IPS DF 6.9 (cell line): ENCODE data around the gene CHKA.

Source experiments
- DNase-seq: peaks from one replicate; pipeline ENCODE4 v3.0.0-alpha.2; 2013; ENCODE audit warnings: low read depth, low spot score
- H3K27ac ChIP-seq: one replicate; pipeline ENCODE4 v1.5.1; 2013; ENCODE audit warnings: low read length, control low read depth
- H3K27me3 ChIP-seq: 2 replicates; pipeline ENCODE4 v1.6.1; 2013; ENCODE audit warnings: mild to moderate bottlenecking, low read length; ENCODE audit not compliant: control insufficient read depth, insufficient read depth
- H3K36me3 ChIP-seq: 2 replicates; pipeline ENCODE4 v1.6.1; 2013; ENCODE audit warnings: low read length; ENCODE audit not compliant: control insufficient read depth, insufficient read depth
- H3K4me1 ChIP-seq: 2 replicates; pipeline ENCODE4 v1.6.1; 2013; ENCODE audit warnings: low read length; ENCODE audit not compliant: control insufficient read depth, insufficient read depth
- H3K4me3 ChIP-seq: 2 replicates; pipeline ENCODE4 v1.5.1; 2013; ENCODE audit warnings: mild to moderate bottlenecking, low read length
- H3K9me3 ChIP-seq: 2 replicates; pipeline ENCODE4 v1.6.1; 2013; ENCODE audit warnings: low read length, inconsistent platforms; ENCODE audit not compliant: control insufficient read depth, insufficient read depth
- whole genome bisulfite sequencing: extraction: QIAGEN DNeasy Blood & Tissue Kit; methylation state at CpG from one replicate; pipeline ENCODE4 v1.1.7; 2013; ENCODE audit warnings: mixed read lengths, missing lambda C conversion rate; ENCODE audit not compliant: insufficient read length, insufficient coverage; 5-methylcytosine and 5-hydroxymethylcytosine counted together

CHKA gene

DNA sequence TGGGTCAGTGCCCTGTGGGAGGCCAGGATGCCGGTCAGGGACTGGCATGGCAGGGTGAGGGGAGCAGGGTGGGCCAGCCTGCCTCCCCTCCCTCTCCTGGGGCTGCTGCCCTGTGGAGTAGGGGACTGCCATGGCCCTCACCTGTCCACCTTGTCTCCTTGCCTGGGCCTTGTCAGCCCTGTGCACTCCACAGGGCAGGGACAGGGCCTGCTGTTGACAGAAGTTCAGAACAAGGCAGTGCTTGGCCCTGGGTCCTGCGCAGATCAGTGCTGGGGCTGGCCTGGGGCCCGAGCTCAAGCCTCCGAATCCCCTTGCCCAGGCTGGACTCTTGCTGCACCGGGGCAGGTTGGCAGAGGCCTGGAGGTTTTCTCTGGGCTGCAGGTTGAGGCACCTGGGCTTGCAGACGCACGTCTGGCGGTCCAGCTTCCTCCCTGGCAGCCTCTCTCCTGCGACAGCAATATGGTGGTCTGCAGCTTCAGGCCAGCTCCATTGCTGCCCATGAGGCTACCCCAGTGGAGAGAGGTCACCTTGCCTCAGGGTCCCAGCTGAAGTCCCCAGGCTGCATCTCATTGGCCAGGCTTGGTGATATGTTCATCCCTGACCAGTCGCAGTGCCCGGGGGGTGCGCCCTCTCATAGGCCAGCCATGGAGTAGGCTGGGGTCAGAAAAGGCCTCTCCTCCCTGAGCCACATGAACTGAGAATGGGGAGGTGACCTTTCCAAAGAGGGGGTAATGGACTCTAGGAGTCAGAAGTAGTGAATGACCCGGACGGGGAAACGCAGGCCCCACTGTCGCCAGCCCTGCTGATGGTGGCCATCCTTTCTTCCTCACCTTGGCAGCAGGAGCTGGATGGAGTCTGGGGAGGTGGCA, 21.5 kb upstream of the CHKA start:
- H3K9me3 ChIP-seq = no peaks in the 10 kb centered on the region
- H3K27me3 ChIP-seq = no peaks in the 10 kb centered on the region
- H3K4me3 ChIP-seq = no peak overlapping the region
- no CpG with 5 or more reads among the region's 16 CpGs for WGBS
- H3K4me1 ChIP-seq = no peaks in the 10 kb centered on the region
- no peak for DNase-seq
- H3K27ac ChIP-seq = no peak overlapping the region
- H3K36me3 ChIP-seq = no peaks in the 10 kb centered on the region; the same call in 1 of the 2 replicates

DNA sequence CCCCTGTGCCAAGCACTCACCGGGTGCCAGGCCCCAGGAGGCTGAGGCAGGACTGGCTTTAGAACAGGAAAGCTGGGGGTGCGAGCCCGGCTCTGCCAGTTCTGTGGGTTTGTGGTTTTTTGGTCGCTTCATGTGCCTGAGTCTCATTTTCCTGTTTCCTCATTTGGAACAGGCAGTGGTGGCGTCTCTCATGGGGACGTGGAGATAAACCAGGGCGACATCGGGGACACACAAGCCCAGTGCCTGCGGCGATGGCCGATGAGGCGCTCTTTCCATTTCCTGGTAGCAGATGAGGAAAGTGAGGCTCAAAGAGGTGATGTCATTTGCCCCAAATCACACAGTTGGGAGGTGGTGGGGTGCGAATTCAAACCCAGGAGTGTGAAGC, 20.8 kb upstream of the CHKA start:
- no peak for DNase-seq
- no peaks in the 10 kb centered on the region for H3K9me3 ChIP-seq
- no peaks in the 10 kb centered on the region; the same call in 1 of the 2 replicates for H3K36me3 ChIP-seq
- H3K27ac ChIP-seq = no peak overlapping the region
- no peaks in the 10 kb centered on the region for H3K4me1 ChIP-seq
- no CpG with 5 or more reads among the region's 13 CpGs for WGBS
- H3K4me3 ChIP-seq = no peak overlapping the region
- H3K27me3 ChIP-seq = no peaks in the 10 kb centered on the region

DNA sequence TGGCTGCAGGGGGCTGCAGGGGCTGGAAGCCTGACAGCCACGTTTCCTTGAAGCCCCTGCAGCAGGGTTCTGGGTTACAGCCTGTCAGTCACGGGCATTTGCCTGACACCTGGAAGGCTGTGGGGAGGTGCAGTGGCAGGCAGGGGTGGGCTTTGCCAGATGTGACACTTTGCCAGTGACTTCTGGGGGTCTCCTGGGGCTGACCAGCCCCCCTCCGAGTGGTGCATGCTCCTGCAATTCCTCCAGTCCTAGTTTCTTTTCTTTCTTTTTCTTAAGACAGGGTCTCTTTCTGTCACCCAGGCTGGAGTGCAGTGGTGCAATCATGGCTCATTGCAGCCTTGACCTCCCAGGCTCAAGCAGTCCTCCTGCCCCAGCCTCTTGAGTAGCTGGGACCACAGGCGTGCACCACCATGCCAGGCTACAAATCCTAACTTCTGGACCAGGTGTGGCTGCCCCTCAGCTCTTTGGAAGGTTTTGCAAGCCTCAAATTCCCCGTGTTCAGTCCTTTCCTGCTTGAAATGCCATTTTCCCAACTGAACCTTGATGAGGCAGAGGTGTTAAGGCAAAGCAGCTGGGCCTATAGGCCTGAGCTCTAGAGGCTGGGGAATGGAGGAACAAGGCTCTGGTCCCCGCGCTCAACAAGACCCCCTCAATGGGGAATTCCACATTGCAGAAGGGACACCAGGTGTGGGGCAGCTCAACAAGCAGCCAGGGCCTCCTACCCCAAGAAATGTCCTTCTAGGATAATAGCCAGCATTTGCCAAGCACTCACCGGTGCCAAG, 20.2 kb upstream of the CHKA start:
- no peak overlapping the region for H3K27ac ChIP-seq
- no CpG with 5 or more reads among the region's 8 CpGs for WGBS

DNA sequence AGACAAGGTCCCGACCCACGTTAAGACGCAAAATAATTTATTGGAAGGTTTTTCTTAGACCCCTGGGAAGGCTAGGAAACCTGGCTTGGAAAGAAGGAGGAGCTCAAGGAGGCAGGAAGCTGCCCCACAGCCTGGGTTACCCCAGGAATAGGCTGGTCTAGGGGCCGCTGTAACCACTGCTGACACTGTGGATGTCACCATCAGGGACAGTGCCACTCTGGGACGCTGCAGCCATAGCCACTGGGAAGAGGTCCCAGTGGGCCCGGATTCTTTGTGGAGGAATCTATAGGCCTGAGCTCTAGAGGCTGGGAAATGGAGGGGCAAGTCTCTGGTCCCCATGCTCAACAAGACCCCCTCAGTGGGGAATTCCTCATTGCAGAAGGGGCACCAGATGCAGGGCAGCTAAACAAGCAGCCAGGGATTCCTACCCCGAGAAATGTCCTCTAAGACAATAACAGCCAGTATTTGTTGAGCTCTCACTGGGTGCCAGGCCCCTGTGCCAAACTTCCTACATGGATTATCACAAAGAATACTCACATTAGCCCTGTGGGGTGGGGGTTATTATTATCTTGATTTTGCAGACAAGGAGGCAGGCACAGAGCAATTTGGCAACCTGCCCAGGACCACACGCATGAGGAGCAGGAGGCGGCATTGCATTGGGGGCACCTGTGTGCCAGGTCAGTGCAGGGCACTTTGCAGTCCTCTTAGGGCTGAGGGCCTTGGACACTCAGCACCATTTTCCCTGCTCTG, 19.5 kb upstream of the CHKA start:
- Histone ChIP-seq H3K9me3 (no peaks in the 10 kb centered on the region), H3K36me3 (no peaks in the 10 kb centered on the region; the same call in 1 of the 2 replicates), H3K27me3 (no peaks in the 10 kb centered on the region), H3K27ac (no peak overlapping the region), H3K4me3 (no peak overlapping the region), H3K4me1 (no peaks in the 10 kb centered on the region)
- WGBS = no CpG with 5 or more reads among the region's 9 CpGs
- no peak for DNase-seq

More for the DNA sequence above, 20.2 kb upstream of the CHKA start:
- H3K9me3 ChIP-seq = no peaks in the 10 kb centered on the region
- no peak for DNase-seq
- no peaks in the 10 kb centered on the region for H3K4me1 ChIP-seq
- no peaks in the 10 kb centered on the region for H3K27me3 ChIP-seq
- H3K4me3 ChIP-seq = no peak overlapping the region
- no peaks in the 10 kb centered on the region; the same call in 1 of the 2 replicates for H3K36me3 ChIP-seq

DNA sequence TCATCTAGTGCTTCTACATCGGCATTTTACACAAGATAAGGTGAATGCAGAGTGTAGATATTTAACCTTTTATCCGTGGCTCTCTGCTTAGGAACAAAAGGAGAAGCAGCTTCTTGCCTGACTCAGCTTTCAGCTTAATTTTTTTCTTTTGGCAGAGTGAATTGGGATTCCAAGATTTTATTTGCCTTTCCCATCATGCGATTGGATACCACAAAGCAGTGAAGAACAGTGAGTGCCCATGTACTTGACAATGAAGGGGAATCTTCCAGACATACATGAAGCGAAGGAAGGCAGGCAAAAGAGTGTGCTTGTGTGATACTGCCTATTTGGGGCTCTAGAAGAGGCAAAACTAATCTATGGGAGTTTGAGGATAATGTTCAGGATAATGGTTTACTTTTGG, 17.0 kb upstream of the CHKA start:
- Histone ChIP-seq H3K27me3 (no peaks in the 10 kb centered on the region), H3K9me3 (no peaks in the 10 kb centered on the region; the same call in 1 of the 2 replicates), H3K36me3 (no peaks in the 10 kb centered on the region; the same call in 1 of the 2 replicates), H3K4me1 (no peaks in the 10 kb centered on the region), H3K4me3 (no peak overlapping the region), H3K27ac (no peak overlapping the region)
- no peak for DNase-seq
- WGBS = no CpG with 5 or more reads among the region's 4 CpGs

DNA sequence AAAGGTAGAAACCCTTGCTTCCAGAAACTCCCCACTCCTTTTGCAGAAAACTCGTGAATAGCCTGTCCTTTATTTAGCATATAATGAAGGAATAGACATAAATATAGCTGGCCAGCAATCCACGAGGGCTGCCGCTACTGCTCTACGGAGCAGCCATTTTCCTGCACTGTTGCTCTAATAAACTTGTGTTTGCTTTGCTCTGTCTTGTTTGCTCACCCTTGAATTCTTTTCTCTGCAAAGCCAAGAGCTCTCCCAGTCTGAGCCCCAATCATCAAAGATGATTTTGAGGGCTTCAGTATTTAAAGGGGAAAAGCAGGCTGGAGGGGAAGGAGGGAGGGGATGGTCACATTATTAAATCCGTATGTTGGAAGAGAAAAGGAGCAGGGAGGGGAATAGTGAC, 16.6 kb upstream of the CHKA start:
- no peak overlapping the region for H3K4me3 ChIP-seq
- no peak overlapping the region for H3K27ac ChIP-seq
- H3K36me3 ChIP-seq = no peaks in the 10 kb centered on the region; the same call in 1 of the 2 replicates
- WGBS = no CpG with 5 or more reads among the region's 5 CpGs
- DNase-seq = no peak
- H3K9me3 ChIP-seq = no peaks in the 10 kb centered on the region; the same call in 1 of the 2 replicates
- H3K4me1 ChIP-seq = no peaks in the 10 kb centered on the region
- H3K27me3 ChIP-seq = no peaks in the 10 kb centered on the region

DNA sequence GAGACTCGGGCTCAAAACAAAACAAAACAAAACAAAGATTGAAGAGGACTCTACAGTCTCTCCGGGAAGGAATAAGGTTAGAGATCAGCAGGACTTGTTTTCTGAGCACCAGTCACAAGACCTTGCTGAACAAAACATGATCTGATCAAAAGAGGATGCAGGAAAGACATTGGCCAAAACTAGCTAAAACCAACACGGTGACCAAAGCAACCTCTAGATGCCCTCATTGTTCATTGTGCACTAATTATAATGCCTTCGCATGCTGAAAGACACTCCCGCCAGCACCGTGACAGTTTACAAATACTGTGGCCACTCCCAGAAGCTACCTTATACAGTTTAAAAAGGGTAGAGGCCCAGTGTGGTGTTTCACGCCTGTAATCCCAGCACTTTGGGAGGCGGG, 15.7 kb upstream of the CHKA start:
- no peak overlapping the region for H3K4me3 ChIP-seq
- H3K36me3 ChIP-seq = no peaks in the 10 kb centered on the region; the same call in 1 of the 2 replicates
- no peaks in the 10 kb centered on the region for H3K4me1 ChIP-seq
- no CpG with 5 or more reads among the region's 8 CpGs for WGBS
- no peaks in the 10 kb centered on the region; the same call in 1 of the 2 replicates for H3K9me3 ChIP-seq
- no peaks in the 10 kb centered on the region for H3K27me3 ChIP-seq
- no peak overlapping the region for H3K27ac ChIP-seq
- DNase-seq = no peak

DNA sequence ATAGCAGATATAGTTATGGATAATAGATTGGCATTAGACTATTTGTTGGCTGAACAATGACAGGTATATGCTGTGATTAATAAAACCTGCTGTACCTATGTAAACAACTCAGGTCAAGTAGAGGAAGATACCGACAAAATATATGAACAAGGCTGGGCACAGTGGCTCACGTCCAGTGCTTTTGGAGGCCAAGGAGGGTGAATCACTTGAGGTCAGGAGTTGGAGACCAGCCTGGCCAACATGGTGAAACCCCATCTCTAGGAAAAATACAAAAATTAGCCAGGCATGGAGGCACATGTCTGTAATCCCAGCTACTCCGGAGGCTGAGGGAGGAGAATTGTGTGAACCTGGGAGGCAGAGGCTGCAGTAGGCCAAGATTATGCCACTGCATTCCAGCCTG, 14.0 kb upstream of the CHKA start:
- DNase-seq = no peak
- Histone ChIP-seq H3K4me3 (no peak overlapping the region), H3K9me3 (no peaks in the 10 kb centered on the region; the same call in 1 of the 2 replicates), H3K27me3 (no peaks in the 10 kb centered on the region), H3K36me3 (no peaks in the 10 kb centered on the region), H3K4me1 (no peaks in the 10 kb centered on the region), H3K27ac (no peak overlapping the region)
- WGBS = no CpG with 5 or more reads among the region's 3 CpGs

DNA sequence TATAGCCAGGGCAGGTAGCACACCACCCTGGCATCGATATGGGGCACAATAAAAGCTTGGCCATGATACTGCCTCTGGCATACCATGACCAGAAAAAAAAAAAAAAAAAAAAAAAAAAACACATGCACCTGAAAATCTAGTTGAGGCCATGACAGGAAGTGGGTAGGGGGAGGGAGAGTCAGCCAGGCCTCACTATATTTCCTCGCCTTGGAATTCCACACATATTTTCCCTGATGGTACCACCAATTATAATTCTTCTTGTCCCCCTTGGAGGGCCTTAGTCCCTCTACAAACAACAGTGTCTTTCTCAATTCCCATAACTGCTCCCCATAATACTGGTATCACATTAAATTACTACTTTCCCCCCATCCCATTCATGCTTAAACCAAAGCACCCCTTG, 12.6 kb upstream of the CHKA start:
- H3K36me3 ChIP-seq = no peaks in the 10 kb centered on the region
- no CpG with 5 or more reads among the region's 2 CpGs for WGBS
- H3K4me1 ChIP-seq = peaks cover 2% of the 10 kb centered on the region; the same call in 1 of the 2 replicates
- H3K27ac ChIP-seq = no peak overlapping the region
- H3K4me3 ChIP-seq = no peak overlapping the region
- no peak for DNase-seq
- no peaks in the 10 kb centered on the region; the same call in 1 of the 2 replicates for H3K9me3 ChIP-seq
- no peaks in the 10 kb centered on the region for H3K27me3 ChIP-seq

DNA sequence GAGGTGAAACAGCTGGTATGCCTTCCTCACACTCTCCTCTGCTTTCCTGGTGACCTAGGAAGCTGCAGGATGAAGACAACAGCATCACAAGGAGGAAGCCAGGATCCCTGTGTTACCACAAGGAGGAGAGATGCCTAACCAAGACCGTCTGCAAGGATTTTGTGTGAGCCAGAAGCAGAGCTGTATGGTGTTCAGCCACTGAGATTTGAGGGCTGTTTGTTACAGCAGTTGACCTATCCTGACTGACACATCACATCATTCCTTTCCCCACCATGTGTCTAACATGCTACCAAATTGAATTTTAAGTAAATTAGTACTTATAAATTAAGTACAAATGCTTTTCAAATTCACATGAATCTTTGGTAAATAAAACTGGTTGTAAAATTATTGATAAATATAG, 8.9 kb upstream of the CHKA start:
- Histone ChIP-seq H3K36me3 (no peaks in the 10 kb centered on the region), H3K27me3 (no peaks in the 10 kb centered on the region), H3K9me3 (no peaks in the 10 kb centered on the region; the same call in 1 of the 2 replicates), H3K4me3 (no peak overlapping the region), H3K27ac (no peak overlapping the region), H3K4me1 (peaks cover 6% of the 10 kb centered on the region)
- DNase-seq = no peak
- WGBS = no CpG with 5 or more reads among the region's 1 CpG
